ENCODE results near the gene FGF5.

GRCh38 chr4:80311130-80311529 lies 44.7 kb downstream of the FGF5 start:
- no peak for TF ChIP-seq POLR2AphosphoS5 (IDR thresholded peaks at IDR 0.05; ENCODE audit: low read depth)
- TF ChIP-seq, protein P1, sequence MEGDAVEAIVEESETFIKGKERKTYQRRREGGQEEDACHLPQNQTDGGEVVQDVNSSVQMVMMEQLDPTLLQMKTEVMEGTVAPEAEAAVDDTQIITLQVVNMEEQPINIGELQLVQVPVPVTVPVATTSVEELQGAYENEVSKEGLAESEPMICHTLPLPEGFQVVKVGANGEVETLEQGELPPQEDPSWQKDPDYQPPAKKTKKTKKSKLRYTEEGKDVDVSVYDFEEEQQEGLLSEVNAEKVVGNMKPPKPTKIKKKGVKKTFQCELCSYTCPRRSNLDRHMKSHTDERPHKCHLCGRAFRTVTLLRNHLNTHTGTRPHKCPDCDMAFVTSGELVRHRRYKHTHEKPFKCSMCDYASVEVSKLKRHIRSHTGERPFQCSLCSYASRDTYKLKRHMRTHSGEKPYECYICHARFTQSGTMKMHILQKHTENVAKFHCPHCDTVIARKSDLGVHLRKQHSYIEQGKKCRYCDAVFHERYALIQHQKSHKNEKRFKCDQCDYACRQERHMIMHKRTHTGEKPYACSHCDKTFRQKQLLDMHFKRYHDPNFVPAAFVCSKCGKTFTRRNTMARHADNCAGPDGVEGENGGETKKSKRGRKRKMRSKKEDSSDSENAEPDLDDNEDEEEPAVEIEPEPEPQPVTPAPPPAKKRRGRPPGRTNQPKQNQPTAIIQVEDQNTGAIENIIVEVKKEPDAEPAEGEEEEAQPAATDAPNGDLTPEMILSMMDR (IDR thresholded peaks at IDR 0.05; ENCODE audit: insufficient read depth, low read length) = no peak
